Activated CD8-positive, alpha-beta memory T cell treated with anti-CD3 and anti-CD28 coated beads for 48 hours (primary cell): ENCODE measurements around the gene FKRP.
A peak's percentile ranks its signal among the peaks of the same experiment; 100 is the strongest.

Experiments
- DNase-seq, 3 experiments: peaks; one replicate each; pipeline ENCODE4 v3.0.0-alpha.2; 2020; ENCODE audit warnings: low read depth in 2 of 3, low spot score in 2 of 3

FKRP gene

DNA sequence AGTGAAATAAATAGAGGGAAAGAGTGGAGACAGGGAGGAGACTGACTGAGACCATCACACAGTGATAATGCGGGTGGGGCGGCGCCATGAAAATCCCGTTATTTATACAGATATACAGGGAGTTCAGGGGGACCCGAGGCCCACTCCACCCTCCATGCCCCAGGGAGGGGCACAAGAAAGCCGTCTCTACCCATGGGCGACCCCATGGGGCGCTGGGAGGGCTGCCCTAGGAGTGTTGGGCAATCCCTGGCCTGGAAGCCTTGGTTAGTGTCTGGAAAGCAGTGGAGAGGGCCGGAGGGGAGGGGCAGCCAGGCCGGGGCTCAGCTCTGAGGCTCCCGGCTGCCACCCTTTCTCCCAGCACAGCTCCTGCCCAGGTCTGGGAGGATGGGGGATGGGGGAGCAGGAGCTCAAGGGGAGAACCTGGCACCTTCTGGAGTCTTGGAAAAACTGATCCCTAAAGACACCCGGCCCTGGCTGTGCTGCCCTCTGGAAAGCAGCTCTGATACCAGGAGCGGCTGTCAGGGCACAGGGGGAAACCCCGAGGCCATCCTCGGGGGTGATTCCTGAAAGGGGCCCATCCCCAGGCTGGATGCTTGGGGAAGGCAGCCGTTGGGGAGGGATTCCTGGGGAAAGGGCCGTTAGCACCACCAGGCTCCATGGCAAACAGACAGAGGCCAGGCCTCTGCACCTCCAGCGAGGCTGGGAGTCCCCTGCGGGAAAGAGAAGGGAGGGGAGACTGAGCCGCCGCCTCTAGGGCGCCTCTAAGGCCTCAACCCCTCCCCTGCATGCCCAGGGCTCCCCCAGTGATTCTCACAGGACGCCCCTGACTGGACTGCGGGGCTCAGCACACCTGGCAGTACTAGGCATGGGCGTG, 26.0 kb upstream of the FKRP start:
- DNase-seq: no peak

DNA sequence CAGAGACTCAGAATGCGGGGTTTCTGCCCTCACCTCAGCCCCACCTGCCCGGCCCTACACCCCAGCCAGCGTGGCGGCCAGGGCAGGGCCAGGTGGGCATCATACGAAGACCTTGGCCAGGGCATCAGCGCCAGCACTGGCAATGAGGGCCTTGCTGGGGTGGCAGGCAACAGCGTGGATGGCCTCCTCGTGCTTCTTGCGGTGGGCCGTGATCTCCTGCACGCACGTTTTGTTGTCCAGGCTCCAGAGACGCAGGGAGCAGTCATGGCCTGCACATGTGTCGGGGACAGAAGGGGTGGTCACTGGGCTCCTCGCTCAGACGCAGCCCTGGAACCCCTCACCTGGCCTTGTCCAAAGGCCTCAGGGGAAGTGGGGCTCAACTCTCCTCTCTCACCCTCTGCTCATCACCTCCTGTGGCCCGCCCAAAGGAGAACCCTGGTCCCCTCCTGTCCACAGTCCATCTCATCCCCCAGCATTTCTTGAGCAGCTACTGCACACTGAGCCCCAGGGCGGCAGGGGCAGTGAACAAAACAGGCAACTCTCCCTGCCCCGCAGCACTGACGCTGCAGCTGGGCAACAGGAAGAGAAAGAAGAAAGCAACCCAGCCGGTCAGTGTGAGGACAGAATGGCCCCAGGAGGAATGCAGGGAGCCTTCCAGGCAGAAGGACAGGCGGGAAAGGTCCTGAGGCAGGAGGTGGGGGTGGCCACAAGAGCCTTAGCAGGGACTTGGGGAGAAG, 25.2 kb upstream of the FKRP start:
- DNase-seq: no peak

DNA sequence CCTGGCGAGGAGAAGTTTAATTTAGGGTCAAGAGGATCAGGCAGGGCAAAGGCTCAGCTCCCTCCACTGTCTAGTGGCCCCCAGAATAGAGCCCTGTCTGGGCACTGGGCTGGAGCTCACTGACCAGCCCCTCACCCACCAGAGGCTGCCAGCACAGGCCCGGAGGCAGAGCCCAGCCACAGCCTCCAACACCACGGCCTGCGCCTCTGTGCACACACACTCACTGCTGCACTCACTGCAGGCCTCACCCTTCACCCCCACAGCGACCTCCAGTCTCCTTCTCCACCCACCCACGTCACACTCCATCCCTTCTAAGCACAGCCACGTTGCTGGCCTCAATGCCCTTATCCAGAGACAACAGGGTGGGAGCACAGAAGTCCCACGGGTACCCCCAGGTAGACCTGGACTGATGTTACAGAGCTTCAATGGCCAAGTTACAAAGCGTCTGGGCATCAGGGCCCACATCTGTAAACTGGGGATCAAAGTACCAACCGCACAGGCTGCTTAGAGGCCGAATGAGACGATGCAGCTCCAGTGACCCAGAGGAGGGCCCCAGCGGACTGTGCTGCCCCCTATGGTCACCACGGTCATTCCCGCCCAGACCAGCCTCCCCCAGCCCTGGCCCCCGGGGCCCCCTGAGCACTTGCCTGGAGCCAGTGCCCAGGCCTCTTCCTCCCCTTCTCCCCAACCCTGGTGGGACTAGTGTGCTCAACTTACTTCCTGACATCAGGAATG, 24.4 kb upstream of the FKRP start:
- no peak for DNase-seq

DNA sequence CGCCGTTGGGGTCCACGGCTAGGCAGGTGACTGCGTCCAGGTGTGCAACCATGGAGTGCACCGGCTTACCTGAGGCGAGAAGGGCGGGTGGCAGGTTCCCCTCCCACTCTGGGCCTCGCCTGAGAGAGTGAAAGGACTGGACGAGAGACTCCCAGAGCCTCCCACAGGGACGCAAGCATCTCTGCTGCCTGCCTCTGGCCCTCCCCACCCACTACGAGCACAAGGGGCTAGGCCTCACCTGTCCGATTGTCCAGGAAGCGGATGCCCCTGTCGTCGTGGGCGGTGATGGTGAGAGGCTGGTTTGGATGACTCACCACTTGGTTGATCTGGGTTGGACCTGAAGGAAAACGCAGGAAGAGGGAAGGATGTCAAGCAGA, 23.9 kb upstream of the FKRP start:
- DNase-seq: no peak

DNA sequence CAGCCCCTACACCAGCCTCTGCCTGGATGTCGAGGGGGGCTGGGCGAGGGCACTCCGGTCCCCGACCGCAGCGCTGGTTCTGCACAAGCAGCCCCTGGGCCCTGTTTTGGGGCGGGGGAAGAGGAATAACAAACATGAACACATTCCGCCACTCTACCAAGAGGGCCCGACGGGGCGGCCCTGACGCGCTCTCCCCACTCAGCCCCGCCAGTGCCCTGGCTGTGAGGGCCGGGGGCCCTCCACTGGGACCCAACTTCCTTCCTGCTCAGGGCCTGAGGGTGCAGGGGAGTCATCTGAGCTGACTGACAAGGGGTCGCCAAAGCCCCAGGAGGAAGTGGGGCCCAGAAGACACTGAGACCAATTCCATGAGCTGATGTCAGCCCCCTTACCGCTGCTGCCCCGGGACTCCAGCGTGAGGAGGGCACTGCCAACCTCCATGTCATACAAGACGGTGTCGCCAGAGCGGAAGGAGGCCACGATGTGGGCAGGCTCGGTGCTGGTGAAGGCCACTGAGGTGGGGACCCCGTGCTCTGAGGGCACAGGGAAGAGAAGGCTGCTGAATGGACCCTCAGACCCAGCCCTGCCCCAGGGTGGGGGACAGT, 23.3 kb upstream of the FKRP start:
- no peak for DNase-seq

DNA sequence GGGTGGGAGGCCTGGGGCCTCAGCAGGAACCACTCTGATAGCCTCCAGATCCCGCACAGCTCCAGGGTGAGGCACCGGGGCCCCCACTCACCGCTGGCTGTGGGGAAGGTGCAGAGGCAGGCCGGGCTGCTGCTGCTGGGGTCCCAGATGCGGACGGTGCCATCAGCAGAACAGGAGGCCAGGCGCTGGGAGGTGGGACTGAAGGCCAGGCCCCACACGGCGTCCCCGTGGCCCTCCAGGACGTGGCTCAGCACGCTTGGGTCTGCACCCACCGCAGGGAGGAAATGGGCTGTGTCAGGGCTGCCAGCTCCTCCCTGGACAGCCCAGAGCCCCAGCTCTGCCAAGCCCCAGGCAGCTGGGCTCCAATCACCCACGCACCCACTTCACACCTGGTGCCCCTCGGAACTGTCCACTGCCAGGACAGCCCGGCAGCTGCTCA, 22.8 kb upstream of the FKRP start:
- no peak for DNase-seq

DNA sequence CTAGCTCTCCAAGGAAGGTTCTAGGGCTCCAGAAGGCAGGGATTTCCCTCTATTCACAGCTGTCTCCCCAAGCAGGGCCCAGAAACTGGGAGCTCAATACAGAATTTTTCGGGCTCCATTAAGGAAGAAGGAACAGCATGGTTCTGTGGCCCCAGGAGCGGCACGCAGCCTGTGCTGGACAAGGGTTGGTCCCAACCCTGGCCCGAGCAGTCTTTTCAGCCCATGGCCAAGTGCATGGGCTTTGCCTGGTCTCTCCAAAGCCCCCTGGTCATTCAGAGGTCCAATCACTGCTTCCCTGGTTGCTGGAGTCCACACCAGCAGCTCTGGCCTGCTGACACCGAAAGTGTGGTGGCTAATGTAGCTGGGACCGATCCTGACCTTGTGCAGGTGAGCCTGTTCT, 22.4 kb upstream of the FKRP start:
- no peak for DNase-seq

DNA sequence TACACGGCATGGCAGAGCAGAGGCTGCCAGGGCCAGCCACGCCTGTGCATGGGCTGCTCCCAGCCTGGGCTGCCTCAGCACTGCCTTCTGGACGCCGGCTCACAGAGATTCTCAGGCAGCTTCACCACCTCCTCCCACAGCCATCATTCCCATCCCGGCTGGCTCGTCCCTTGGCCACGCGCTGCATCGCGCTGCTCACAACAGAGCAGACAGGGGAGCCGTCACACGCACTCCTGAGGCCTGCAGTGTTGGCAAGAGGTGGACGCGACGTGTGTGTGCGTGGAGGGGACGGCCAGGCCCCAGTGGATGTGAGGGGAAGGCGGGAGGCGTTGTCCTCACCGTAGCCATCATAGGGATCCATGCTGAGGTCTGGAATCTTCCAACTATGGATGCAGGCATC, 21.4 kb upstream of the FKRP start:
- DNase-seq: no peak

DNA sequence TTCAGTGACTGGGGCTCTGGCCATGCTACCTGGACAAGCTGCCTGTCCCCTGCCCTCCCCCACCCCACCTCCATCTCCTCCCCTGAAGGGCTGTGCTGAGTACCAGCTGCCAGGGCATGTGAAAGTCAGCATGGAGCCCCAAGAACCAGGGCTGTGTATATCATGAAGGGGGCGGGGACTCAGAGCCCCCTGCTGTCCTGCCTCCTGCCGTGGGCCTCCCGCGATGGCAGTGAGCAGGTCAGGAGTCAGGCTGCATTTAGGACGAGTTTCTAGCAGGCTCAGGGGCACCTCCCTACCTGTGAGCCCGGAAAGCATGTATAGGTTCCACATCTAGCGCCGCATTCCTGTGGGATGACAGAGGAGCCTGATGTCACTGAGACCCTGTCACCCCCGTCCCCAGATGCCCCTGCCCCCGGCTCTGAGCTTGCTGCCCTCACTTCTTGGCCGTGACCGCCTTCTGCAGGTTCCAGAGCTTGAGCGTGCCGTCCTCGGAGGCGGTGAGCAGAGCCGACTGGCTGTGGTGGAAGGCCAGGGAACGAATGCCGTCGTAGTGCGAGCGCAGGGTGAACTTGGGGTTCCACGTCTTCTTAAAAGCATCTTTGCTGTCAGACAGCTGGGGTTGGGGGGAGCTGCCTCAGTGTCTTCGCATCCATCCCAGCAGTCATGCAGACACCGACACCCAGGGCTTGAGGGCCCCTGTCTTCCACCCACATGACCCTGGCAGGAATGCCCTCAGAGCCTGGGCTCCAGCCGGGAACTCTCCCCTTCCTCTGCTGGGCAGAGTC, 20.6 kb upstream of the FKRP start:
- DNase-seq: no peak

DNA sequence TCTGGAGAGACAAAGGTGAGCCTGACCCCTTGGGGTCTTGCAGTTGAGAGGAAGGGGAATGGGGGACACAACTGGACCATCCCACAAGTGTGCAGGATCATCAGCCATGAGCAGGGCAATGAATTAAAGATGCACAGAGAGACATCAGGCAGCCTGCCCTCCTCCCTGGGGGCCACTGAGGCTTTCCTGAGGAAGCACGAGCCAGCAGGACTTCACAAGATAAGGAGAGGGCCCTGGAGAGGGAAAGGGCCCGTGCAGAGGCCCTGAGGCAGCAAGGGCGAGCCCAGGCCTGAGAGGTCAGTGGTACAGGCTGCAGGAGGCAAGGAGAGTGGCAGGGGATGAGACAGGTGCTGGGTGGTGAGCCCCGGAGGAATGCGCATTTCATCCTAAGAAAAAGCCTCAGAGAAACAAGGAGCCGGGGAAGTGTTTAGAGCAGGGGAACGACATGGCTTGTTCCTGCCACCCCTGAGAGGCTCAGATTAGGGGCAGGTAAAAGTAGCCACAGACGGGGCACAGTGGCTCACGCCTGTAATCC, 19.9 kb upstream of the FKRP start:
- no peak for DNase-seq

DNA sequence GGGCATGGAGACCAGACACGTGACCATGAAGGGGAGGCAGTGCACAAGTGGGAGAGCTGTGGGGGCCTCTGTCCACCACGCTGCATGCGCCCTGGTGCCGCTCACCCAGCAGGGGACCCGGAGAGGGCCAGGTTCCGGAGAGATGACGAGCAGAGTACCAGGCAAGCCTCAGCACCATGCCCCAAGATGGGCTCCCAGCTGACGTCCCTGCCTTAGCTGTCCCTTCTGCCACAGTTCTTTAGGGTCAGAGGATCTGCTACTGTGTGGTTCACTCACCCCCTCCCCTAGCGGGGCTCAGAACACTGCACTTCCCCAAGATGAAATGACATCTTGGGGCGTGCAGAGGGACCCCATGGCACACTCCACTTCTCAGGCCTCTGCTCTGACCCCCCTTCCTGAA, 19.3 kb upstream of the FKRP start:
- no peak for DNase-seq

DNA sequence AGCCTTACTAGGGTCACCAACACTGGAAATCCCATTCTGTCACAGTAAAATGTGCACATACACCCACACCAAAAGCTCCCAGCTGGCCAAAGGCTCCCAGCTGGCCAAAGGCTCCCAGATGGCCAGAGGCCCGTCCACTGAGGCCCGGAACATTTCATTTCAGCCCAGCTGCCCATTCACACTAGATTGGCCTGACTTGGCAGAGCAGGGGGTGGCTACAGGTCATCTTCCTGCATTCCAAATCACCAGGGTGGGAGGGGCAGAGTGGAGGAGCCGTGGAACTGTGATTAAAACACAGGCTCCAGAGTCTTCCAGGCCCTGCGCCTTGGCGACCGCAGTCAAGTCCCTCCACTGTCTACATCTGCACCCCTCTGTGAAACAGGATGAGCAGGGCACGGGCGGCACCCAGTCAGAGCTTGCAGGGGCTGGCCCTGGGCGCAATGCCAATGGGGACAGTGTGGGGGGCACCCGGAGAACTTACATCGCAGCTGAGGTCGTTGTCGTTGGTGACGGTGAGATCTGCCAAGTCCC, 18.8 kb upstream of the FKRP start:
- DNase-seq: no peak

DNA sequence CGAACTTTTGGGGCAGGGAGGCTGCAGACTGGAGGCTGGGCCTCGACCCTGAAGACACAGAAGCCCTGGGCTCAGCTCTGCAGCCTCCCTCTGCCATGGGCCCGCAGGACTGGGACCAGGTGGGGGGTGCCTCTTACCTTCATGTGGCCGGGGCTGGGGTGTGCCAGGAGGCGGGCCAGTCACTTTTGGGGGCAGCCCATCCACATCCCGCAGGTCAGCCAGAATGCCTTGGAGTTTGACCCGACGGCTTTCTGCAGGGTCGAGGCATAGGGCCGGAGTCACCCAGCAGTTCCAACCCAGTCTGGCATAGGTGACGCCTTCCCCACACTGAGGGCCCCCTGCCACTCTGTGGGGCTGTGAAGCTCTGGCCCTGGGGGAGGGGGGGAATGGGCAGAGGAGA, 18.1 kb upstream of the FKRP start:
- DNase-seq: no peak

DNA sequence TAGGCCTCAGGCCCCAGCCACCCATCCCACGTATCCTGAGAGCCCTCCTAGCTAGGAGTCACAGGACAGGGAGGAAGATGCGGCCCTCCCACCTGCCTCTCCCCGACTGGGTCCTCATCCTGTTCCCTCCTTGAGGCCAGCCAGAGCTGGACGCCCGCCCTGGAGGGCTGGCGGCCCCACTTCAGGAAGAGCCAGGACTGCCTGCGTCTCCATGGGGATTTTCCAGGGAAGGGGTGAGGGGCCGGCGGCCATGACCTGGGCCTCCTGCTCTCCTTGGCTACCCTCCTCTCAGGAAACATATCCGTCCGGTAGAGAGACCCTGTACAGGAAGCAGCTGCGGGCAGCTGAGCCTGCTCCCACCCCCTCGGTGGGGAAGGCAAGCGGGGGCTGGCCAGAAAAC, 17.6 kb upstream of the FKRP start:
- no peak for DNase-seq

DNA sequence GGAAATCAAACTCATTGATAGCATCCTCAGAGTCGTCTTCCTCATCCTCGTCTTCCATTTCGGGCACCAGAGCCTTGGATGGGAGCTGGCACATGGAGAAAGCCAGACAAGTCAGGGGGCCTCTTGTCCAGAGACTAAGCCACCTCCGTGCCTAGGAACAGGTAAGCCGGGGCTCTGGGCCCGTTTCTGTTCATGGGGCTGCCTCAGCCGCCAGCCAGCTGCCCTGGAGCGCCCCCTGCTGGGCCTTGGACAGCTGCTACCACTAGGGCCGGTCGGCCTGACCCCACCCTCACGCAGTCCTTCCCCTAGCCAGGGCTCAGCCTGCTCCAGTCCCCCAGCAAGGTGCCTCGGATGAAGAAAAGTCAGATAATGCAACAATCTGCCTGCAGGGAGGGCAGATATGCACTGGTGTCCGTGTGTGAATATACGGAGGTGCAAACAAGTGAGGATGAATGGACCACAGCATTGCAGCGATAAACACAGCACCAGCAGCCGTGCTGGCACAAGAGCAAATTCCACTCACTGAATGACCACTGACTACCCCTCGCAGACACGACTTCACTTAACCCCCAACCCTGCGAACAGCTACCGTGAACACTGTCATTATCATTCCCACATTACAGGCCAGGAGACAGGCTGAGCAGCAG, 17.0 kb upstream of the FKRP start:
- peak; percentile 48 to 68 (median 67) for DNase-seq

DNA sequence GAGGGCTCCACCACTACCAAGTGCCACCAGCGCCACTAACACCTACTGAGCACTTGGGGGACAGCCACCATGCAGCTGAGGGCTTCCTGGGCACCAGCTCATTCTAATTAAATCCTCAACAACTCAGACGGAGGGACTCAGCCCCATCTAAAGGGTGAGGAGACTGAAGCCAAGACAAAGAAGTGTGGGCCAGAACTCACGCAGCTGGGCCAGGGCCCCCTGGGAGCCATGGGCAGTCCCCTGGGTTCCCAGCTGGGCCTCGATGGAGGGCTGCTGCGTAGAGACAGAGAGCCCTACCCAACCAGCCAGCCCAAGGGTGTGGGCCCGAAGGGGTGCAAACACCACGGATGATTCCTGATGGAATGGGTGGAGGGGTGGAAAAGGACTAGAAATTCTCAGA, 16.2 kb upstream of the FKRP start:
- no peak for DNase-seq

DNA sequence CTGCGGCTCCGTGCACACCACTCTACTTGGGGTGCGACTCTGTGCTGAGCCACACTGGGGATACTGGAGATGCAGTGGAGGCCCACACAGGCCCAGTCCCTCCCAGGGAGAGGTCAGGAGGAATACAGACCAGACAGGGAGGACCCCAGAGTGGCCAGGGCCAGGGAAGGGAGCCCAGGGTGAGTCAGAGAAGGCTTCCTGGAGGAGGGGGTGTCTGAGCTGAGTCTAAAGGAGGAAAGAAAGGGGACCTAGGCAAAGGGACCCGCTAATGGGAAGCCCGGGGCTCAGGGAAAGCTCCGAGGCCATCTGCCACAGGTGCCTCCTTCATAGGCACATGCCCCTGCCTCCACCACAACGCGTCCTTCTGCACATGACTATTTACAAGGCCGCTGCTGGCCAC, 15.7 kb upstream of the FKRP start:
- no peak for DNase-seq

DNA sequence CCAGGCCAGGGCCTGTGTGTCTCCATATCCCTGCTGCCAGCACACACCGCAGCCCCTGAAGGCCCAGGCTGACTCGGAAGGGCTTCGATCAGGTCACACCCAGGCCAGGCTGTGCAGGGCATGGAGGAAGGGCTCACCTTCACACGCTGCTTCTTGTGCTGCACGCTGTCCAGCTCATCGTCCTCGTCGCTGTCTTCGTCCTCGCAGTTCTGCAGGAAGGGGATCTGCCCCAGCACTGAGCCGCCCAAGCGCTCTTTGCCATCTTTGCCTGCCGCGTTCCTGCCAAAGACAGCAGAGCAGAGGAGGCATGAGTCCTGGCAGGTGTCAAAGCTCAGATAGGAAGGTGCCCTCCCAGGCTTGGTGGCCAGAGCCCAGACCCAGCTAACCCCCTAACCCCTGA, 15.3 kb upstream of the FKRP start:
- no peak for DNase-seq

DNA sequence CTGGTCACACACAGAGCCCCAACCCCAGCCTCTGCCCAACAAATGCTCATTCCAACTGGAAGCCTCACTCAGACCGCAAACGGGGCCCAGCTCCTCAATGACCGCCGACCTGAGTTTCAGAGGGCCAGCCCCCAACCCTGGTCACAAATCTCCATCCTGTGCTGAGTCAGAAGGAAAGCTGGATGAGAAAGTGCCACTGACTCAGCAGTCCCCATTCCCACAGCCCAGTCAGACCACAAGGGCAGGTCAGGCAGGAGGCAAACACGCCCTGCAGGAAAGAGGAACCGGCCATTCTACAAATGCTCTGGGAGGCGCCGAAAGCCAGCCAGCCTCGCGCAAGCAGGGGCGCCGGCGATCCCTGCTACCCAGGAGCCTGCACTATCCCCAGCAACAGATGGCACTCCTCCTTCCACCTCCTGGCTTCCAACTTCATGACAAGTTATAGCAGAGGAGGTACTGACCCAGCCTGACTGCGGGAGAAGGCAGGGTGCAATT, 14.8 kb upstream of the FKRP start:
- no peak for DNase-seq

DNA sequence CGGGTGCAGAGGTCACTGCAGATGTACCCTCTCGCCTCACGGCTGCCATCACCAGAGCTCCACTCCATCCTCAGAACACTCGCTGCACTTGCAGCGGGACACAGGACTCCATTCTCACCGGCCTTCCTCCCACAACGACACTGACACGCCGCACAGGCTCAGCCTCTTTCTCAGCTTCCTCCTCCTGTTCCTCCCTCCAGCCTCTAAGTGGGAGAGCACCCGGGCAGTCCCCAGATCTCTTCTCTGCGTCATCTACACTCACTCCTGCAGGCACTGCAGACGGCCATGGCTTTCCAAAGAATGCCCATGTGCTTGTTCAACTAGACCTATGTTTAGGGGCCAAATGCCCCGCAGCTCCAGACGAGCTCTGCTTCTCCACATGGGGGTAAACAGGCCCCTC, 14.3 kb upstream of the FKRP start:
- no peak for DNase-seq
